Keratinocyte (primary cell): ENCODE measurements around the gene TMEM107. TPM values are rescaled to one million over a fixed set of nuclear protein-coding genes. Genes with fewer than 3 reads are reported as not detected.

Experiments used
- DNase-seq: peaks from one replicate; pipeline ENCODE4 v3.0.0-alpha.2; 2011; ENCODE audit warnings: low read depth, missing footprints, low spot score
- FAIRE-seq: peaks from 2 replicates; lab custom pipeline; 2011; peaks lifted over from hg19 to GRCh38; lab: Jason Lieb, UNC
- H2AFZ ChIP-seq: 2 replicates; pipeline ENCODE4 v1.6.0; 2012; ENCODE audit warnings: low read length, control low read depth, inconsistent platforms; ENCODE audit not compliant: control insufficient read depth
- H3K27ac ChIP-seq: 2 replicates; pipeline ENCODE4 v1.5.1; 2011; ENCODE audit warnings: low read length; ENCODE audit not compliant: control insufficient read depth, insufficient read depth
- H3K27me3 ChIP-seq: 3 replicates; pipeline ENCODE4 v1.6.0; 2011; ENCODE audit warnings: low read length; ENCODE audit not compliant: control insufficient read depth, insufficient read depth; ENCODE audit errors: extremely low read depth
- H3K36me3 ChIP-seq, 2 experiments: 2 replicates in 1 of 2; 3 replicates in 1 of 2; pipeline ENCODE4 v1.5.1; 2011; ENCODE audit warnings: low read length in 2 of 2, mild to moderate bottlenecking in 1 of 2; ENCODE audit not compliant: control insufficient read depth in 2 of 2, insufficient read depth in 2 of 2; ENCODE audit errors: extremely low read depth in 1 of 2
- H3K4me1 ChIP-seq: 3 replicates; pipeline ENCODE4 v1.5.1; 2011; ENCODE audit warnings: low read length; ENCODE audit not compliant: control insufficient read depth, insufficient read depth; ENCODE audit errors: extremely low read depth
- H3K4me2 ChIP-seq: 3 replicates; pipeline ENCODE4 v1.6.0; 2011; ENCODE audit warnings: low read depth, low read length; ENCODE audit not compliant: control insufficient read depth, insufficient read depth; ENCODE audit errors: extremely low read depth
- H3K4me3 ChIP-seq, 3 experiments: fragments of 200-600 bp in 1 of 3; sonication (generic) in 1 of 3; 2 replicates in 2 of 3; 3 replicates in 1 of 3; pipeline ENCODE4 v1.5.1; 2011 to 2016; ENCODE audit warnings: low read length in 3 of 3, mild to moderate bottlenecking in 3 of 3, control low read depth in 2 of 3, inconsistent platforms in 1 of 3, low read depth in 1 of 3, mixed read lengths in 1 of 3, mixed run types in 1 of 3, moderate library complexity in 1 of 3; ENCODE audit not compliant: control insufficient read depth in 2 of 3, insufficient read depth in 2 of 3; ENCODE audit errors: extremely low read depth in 1 of 3
- H3K79me2 ChIP-seq: 2 replicates; pipeline ENCODE4 v1.6.0; 2012; ENCODE audit warnings: low read length; ENCODE audit not compliant: control insufficient read depth, insufficient read depth
- H3K9ac ChIP-seq: 3 replicates; pipeline ENCODE4 v1.6.0; 2011; ENCODE audit warnings: low read length; ENCODE audit not compliant: control insufficient read depth, insufficient read depth; ENCODE audit errors: extremely low read depth
- H3K9me1 ChIP-seq: 3 replicates; pipeline ENCODE4 v1.6.0; 2011; ENCODE audit warnings: low read length; ENCODE audit not compliant: control insufficient read depth, insufficient read depth; ENCODE audit errors: extremely low read depth
- H3K9me3 ChIP-seq: 2 replicates; pipeline ENCODE4 v1.5.1; 2012; ENCODE audit warnings: low read depth, low read length; ENCODE audit not compliant: control insufficient read depth
- H4K20me1 ChIP-seq: 3 replicates; pipeline ENCODE4 v1.6.0; 2011; ENCODE audit warnings: low read length; ENCODE audit not compliant: control insufficient read depth, insufficient read depth; ENCODE audit errors: extremely low read depth
- EZH2 ChIP-seq: IDR thresholded peaks from one replicate; pipeline ENCODE4 v1.6.1; 2012; ENCODE audit warnings: inconsistent platforms, mild to moderate bottlenecking, low read length, moderate library complexity
- dilution Hi-C: fragments of 300-500 bp; cut with MboI; formaldehyde crosslinking; loops from one replicate; pipeline ENCODE4 v1.7.0; 2020; ENCODE audit warnings: low sequenced_read_pairs; ENCODE audit not compliant: extremely low pct_ligation_motif_present
- polyA plus RNA-seq, 5 experiments: library from polyadenylated mRNA; depleted of rRNA in 3 of 5; stranded (reverse) in 3 of 5; stranded (forward) in 1 of 5; unstranded in 1 of 5; fragments of >200 nt; gene quantifications; 1 replicate in 1 of 5; 2 replicates in 3 of 5; 3 replicates in 1 of 5; pipeline versions ENCODE4 v1.2.1 to v1.2.3, GENCODE V29; 2011 to 2012; ENCODE audit warnings: missing spikeins in 2 of 5, low read depth in 1 of 5, low replicate concordance in 1 of 5
- TF ChIP-seq, protein P1 (sequence below), 3 experiments: IDR thresholded peaks in 1 of 3; conservative IDR thresholded peaks in 1 of 3; optimal IDR thresholded peaks in 1 of 3; 2 replicates in 2 of 3; 3 replicates in 1 of 3; pipeline versions ENCODE3 to v1.5.1; 2011; ENCODE audit warnings: low read length in 3 of 3, mild to moderate bottlenecking in 3 of 3, moderate library complexity in 2 of 3, control low read depth in 1 of 3, inconsistent platforms in 1 of 3; ENCODE audit not compliant: insufficient read depth in 2 of 3; ENCODE audit errors: extremely low read depth in 1 of 3

Gene TMEM107
- polyA plus RNA-seq, 1 donor (not counting 4 experiments of a cell fraction or from before 2014, with no cell fraction given): 19.0 TPM

- Histone ChIP-seq H3K9ac (peak overlapping the region; percentile 85), H3K79me2 (peaks cover 6% of the 10 kb centered on the region), H4K20me1 (no peaks in the 10 kb centered on the region), H3K27me3 (no peaks in the 10 kb centered on the region), H2AFZ (peak overlapping the region; percentile 88), H3K9me1 (no peaks in the 10 kb centered on the region), H3K9me3 (no peaks in the 10 kb centered on the region), H3K27ac (no peak overlapping the region), H3K4me2 (peak overlapping the region; percentile 94), H3K4me3 (peak overlapping the region in 2 of 3 experiments; percentile 77 to 80), H3K4me1 (peaks cover 20% of the 10 kb centered on the region), H3K36me3 (no peaks in the 10 kb centered on the region)
- TF ChIP-seq EZH2: no peak
- TF ChIP-seq, protein P1, sequence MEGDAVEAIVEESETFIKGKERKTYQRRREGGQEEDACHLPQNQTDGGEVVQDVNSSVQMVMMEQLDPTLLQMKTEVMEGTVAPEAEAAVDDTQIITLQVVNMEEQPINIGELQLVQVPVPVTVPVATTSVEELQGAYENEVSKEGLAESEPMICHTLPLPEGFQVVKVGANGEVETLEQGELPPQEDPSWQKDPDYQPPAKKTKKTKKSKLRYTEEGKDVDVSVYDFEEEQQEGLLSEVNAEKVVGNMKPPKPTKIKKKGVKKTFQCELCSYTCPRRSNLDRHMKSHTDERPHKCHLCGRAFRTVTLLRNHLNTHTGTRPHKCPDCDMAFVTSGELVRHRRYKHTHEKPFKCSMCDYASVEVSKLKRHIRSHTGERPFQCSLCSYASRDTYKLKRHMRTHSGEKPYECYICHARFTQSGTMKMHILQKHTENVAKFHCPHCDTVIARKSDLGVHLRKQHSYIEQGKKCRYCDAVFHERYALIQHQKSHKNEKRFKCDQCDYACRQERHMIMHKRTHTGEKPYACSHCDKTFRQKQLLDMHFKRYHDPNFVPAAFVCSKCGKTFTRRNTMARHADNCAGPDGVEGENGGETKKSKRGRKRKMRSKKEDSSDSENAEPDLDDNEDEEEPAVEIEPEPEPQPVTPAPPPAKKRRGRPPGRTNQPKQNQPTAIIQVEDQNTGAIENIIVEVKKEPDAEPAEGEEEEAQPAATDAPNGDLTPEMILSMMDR (optimal IDR thresholded peaks at IDR 0.05 in 1 of 3, IDR thresholded peaks at IDR 0.05 in 1 of 3, conservative IDR thresholded peaks at IDR 0.05 in 1 of 3; ENCODE audit: extremely low read depth in 1 of 3, insufficient read depth in 2 of 3, low read length in 3 of 3): no peak
- no peak for DNase-seq
- no peak for FAIRE-seq
- dilution Hi-C loops: no loop called here
Observed at GRCh38 chr17:8176998-8177731, 985 bp upstream of the TMEM107 start.

GRCh38 chr17:8175795-8176196 is 384 bp downstream of the TMEM107 start:
- H2AFZ ChIP-seq: peak overlapping the region; percentile 86
- no peaks in the 10 kb centered on the region for H4K20me1 ChIP-seq
- TF ChIP-seq EZH2: no peak
- TF ChIP-seq, protein P1 (optimal IDR thresholded peaks at IDR 0.05 in 1 of 3, IDR thresholded peaks at IDR 0.05 in 1 of 3, conservative IDR thresholded peaks at IDR 0.05 in 1 of 3; ENCODE audit: extremely low read depth in 1 of 3, insufficient read depth in 2 of 3, low read length in 3 of 3): no peak
- peak overlapping the region; percentile 94 for H3K4me2 ChIP-seq
- H3K9ac ChIP-seq: peak overlapping the region; percentile 85
- H3K9me1 ChIP-seq: no peaks in the 10 kb centered on the region
- peak overlapping the region; percentile 58 to 80 (median 77) for H3K4me3 ChIP-seq
- H3K27me3 ChIP-seq: no peaks in the 10 kb centered on the region
- DNase-seq (no peak), FAIRE-seq (no peak)
- no peaks in the 10 kb centered on the region for H3K36me3 ChIP-seq
- no peaks in the 10 kb centered on the region for H3K9me3 ChIP-seq
- H3K27ac ChIP-seq: peak overlapping the region; percentile 71
- H3K4me1 ChIP-seq: peaks cover 20% of the 10 kb centered on the region
- peaks cover 6% of the 10 kb centered on the region for H3K79me2 ChIP-seq
- dilution Hi-C loops: no loop called here
